NCI-H226 (cell line): ENCODE results near the gene GDF10.
A peak's percentile ranks its signal among the peaks of the same experiment; 100 is the strongest.

Experiments
- DNase-seq: peaks from one replicate; pipeline ENCODE4 v3.0.0-alpha.2; 2015

The GDF10 gene

GRCh38 chr10:47295411-47295810, 4.6 kb upstream of the GDF10 start:
- DNase-seq: no peak

GRCh38 chr10:47296156-47296894, 3.7 kb upstream of the GDF10 start:
- no peak for DNase-seq

GRCh38 chr10:47296941-47297340, 3.1 kb upstream of the GDF10 start:
- no peak for DNase-seq

GRCh38 chr10:47297866-47298540, 2.0 kb upstream of the GDF10 start:
- no peak for DNase-seq

GRCh38 chr10:47298715-47299114, 1.3 kb upstream of the GDF10 start:
- DNase-seq: no peak

- DNase-seq: no peak
Observed at GRCh38 chr10:47300429-47300931, 483 bp downstream of the GDF10 start.

GRCh38 chr10:47301833-47302232, 1.8 kb downstream of the GDF10 start:
- DNase-seq: no peak

GRCh38 chr10:47303105-47303504, 3.1 kb downstream of the GDF10 start:
- DNase-seq: no peak

- no peak for DNase-seq
Observed at GRCh38 chr10:47303866-47304265, 3.9 kb downstream of the GDF10 start.

- no peak for DNase-seq
Observed at GRCh38 chr10:47305566-47305965, 5.6 kb downstream of the GDF10 start.

- DNase-seq: no peak
Observed at GRCh38 chr10:47306387-47307210, 6.6 kb downstream of the GDF10 start.

GRCh38 chr10:47307381-47307780, 7.4 kb downstream of the GDF10 start:
- no peak for DNase-seq

- DNase-seq: no peak
Observed at GRCh38 chr10:47308775-47309174, 8.8 kb downstream of the GDF10 start.

- no peak for DNase-seq
Observed at GRCh38 chr10:47309408-47310089, 9.6 kb downstream of the GDF10 start.

GRCh38 chr10:47310090-47310505, 10.1 kb downstream of the GDF10 start:
- DNase-seq: no peak

- DNase-seq: peak; percentile 44
Observed at GRCh38 chr10:47311193-47311931, 11.4 kb downstream of the GDF10 start.

- peak; percentile 53 for DNase-seq
Observed at GRCh38 chr10:47311932-47312662, 12.1 kb downstream of the GDF10 start.

- no peak for DNase-seq
Observed at GRCh38 chr10:47312663-47312995, 12.6 kb downstream of the GDF10 start.

GRCh38 chr10:47314416-47314970, 14.5 kb downstream of the GDF10 start:
- no peak for DNase-seq

- DNase-seq: no peak
Observed at GRCh38 chr10:47315421-47315820, 15.4 kb downstream of the GDF10 start.

- DNase-seq: no peak
Observed at GRCh38 chr10:47316131-47316530, 16.1 kb downstream of the GDF10 start.
